Esophagus muscularis mucosa (tissue), 3 donors: ENCODE data around the gene RHOF.
A peak's percentile ranks its signal among the peaks of the same experiment; 100 is the strongest.

Source experiments
- CTCF ChIP-seq, 3 experiments: fragments of 200-600 bp in 2 of 3; fragments of 450-650 bp in 1 of 3; sonication (generic) in 2 of 3; IDR thresholded peaks; one replicate each; pipeline ENCODE4 v1.5.1; 2017 to 2019; ENCODE audit warnings: antibody characterized with exemption in 3 of 3, mild to moderate bottlenecking in 2 of 3, moderate library complexity in 1 of 3
- POLR2A ChIP-seq: fragments of 450-650 bp; IDR thresholded peaks from one replicate; pipeline ENCODE4 v1.6.1; 2017; ENCODE audit warnings: antibody characterized with exemption, moderate library complexity, mild to moderate bottlenecking, low read depth

DNA sequence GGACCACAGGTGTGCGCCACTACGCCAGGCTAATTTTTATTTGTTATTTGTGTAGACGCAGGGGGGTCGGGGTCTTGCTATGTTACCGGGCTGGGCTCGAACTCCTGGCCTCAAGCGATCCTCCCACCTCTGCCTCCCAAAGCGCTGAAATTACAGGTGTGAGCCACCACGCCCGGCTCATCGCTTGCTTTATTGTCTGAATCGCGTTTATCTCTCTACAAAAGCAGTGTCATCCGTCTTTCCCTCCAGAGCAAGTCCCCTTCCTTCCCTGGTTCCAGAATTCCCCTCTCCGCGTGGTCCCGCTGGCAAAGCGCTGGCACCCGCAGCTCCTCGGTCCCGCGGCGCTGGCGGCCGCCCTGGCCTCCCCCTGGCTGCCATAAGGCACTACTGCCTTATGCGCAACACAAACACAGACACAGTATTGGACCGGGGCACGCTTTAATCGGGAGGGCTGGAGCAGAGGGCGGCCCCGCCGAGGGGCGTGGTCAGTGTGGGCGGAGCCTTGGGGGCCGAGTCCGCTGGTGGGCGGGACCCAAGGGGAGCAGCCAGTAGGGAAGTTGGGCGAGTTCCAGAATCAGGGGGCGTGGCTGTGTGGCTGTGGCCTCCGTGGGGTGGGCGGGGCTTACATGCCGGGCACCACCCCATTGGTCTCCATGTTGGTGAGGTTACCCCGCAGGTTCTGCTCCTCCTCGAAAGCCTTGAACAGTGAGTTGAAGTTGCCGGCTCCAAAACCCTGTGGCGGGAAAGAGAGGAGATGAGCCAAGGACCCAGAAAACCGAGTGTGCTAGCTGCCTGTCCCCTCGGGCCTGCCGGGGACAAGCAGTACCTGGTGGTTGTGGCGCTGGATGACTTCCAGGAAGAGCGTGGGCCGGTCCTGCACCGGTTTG lies 45.9 kb upstream of the RHOF start:
- TF ChIP-seq CTCF (IDR thresholded peaks at IDR 0.05) (peak; percentile 40 to 63 (median 59)), POLR2A (no peak)
